GM12875 (cell line): Measurements from ENCODE around the gene KIF20A.
A peak's percentile ranks its signal among the peaks of the same experiment; 100 is the strongest.

Experiments
- H3K4me3 ChIP-seq: one replicate; pipeline ENCODE4 v1.5.1; 2011; ENCODE audit warnings: low read depth, low read length, control low read depth
- CTCF ChIP-seq: IDR thresholded peaks from 2 replicates; pipeline ENCODE4 v1.5.1; 2011; ENCODE audit warnings: low read depth, mild to moderate bottlenecking, control low read depth, inconsistent platforms, low read length, moderate library complexity, borderline replicate concordance; ENCODE audit not compliant: insufficient read depth

Gene KIF20A

GRCh38 chr5:138163721-138164120 lies 15.2 kb upstream of the KIF20A start:
- no peak for TF ChIP-seq CTCF
- no peak overlapping the region for H3K4me3 ChIP-seq

- H3K4me3 ChIP-seq, result no peak overlapping the region
- no peak for TF ChIP-seq CTCF
These were observed 9.8 kb upstream of the KIF20A start for GRCh38 chr5:138169124-138169523.

GRCh38 chr5:138170299-138170698 lies 8.6 kb upstream of the KIF20A start:
- no peak for TF ChIP-seq CTCF
- H3K4me3 ChIP-seq, result no peak overlapping the region

- TF ChIP-seq CTCF, result no peak
- peak overlapping the region; percentile 72 for H3K4me3 ChIP-seq
These were observed 884 bp upstream of the KIF20A start for GRCh38 chr5:138177941-138178515.

GRCh38 chr5:138179277-138179857 lies 455 bp downstream of the KIF20A start:
- no peak for TF ChIP-seq CTCF
- H3K4me3 ChIP-seq, result peak overlapping the region; percentile 72

GRCh38 chr5:138180183-138180782 lies 1.4 kb downstream of the KIF20A start:
- TF ChIP-seq CTCF, result peak; percentile 48; the same call in 1 of the 2 replicates
- peak overlapping the region; percentile 72 for H3K4me3 ChIP-seq

- no peak for TF ChIP-seq CTCF
- no peak overlapping the region for H3K4me3 ChIP-seq
These were observed 1.9 kb downstream of the KIF20A start for GRCh38 chr5:138180841-138181240.
